Endothelial cell (in vitro differentiated cells): Measurements from ENCODE around the gene COL4A3. TPM values are rescaled to one million over a fixed set of nuclear protein-coding genes. Genes with fewer than 3 reads are reported as not detected.

Experiments used
- DNase-seq: peaks from one replicate; pipeline ENCODE4 v3.0.0; 2021; ENCODE audit warnings: low spot score
- H3K27ac Mint-ChIP-seq: one replicate; pipeline ENCODE4 v1.8.0; 2021; ENCODE audit warnings: mixed read lengths, inconsistent platforms; ENCODE audit not compliant: unreplicated experiment
- H3K27me3 Mint-ChIP-seq: one replicate; pipeline ENCODE4 v1.8.0; 2021; ENCODE audit warnings: mild to moderate bottlenecking, moderate library complexity, mixed read lengths, inconsistent platforms; ENCODE audit not compliant: unreplicated experiment
- H3K36me3 Mint-ChIP-seq: one replicate; pipeline ENCODE4 v1.8.0; 2021; ENCODE audit warnings: mild to moderate bottlenecking, low read depth, mixed read lengths, inconsistent platforms; ENCODE audit not compliant: unreplicated experiment
- H3K4me1 Mint-ChIP-seq: one replicate; pipeline ENCODE4 v1.8.0; 2021; ENCODE audit warnings: mild to moderate bottlenecking, mixed read lengths, inconsistent platforms; ENCODE audit not compliant: unreplicated experiment
- H3K4me3 Mint-ChIP-seq: one replicate; pipeline ENCODE4 v1.8.0; 2021; ENCODE audit warnings: mild to moderate bottlenecking, mixed read lengths, inconsistent platforms; ENCODE audit not compliant: unreplicated experiment
- H3K9me3 Mint-ChIP-seq: one replicate; pipeline ENCODE4 v1.8.0; 2021; ENCODE audit warnings: mixed read lengths, inconsistent platforms; ENCODE audit not compliant: unreplicated experiment
- total RNA-seq: library from RNA; stranded (reverse); fragmentation: NEBNext Ultra II Directional; extraction: Animal tissue kit (Norgen Biotek cat#: 25700); gene quantifications from one replicate; pipeline ENCODE4 v1.2.1, GENCODE V29; 2021; ENCODE audit not compliant: unreplicated experiment
- TF ChIP-seq, protein P1 (sequence below): fragments of 200-600 bp; sonication (generic); IDR thresholded peaks from one replicate; pipeline ENCODE4 v1.5.0; 2021; ENCODE audit warnings: antibody characterized with exemption; ENCODE audit not compliant: unreplicated experiment

COL4A3 gene
- total RNA-seq, 1 donor from 2014 or later: not detected

DNA sequence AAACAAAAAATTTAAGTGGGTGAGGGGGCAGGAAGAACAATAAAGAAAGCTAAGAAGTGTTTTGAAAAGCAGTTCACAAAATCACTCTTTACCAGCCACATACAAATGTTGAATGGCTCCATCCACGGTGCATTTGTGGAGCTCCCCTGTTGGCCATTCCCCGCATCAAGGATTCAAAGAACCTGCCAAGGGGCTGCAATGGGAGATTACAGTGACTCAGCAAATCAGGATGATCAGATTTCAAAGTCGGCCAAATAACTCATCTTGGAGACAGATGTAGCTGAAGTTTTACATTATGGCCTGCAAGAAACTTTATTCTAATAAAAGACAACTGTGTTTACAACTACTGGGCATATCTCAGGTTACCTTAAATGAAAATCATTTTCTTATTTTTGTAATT is 26.9 kb downstream of the COL4A3 start:
- no peak overlapping the region for H3K27ac Mint-ChIP-seq

DNA sequence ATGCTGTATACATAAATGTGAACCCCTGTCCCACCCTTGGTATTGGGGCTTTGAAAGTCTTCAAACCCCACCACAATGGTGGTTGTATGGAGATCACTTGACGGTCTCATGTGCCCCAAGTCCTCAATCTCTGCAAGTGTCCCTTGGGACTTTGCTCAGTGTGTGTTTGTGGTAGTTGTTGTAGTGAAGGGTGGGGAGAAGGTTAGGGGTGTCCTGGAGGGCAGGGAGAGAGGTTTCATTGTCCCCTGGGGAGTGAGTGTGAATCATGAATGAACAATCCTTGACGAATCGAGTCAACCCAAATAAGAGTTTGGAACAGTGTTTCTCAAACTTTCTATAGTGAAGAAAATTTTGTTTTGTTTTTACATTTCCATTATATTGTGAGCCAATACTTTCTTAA is 28.1 kb downstream of the COL4A3 start:
- no peaks in the 10 kb centered on the region for H3K36me3 Mint-ChIP-seq
- peaks cover 1% of the 10 kb centered on the region for H3K27me3 Mint-ChIP-seq
- DNase-seq: no peak
- H3K4me1 Mint-ChIP-seq: no peaks in the 10 kb centered on the region
- H3K27ac Mint-ChIP-seq: no peak overlapping the region
- no peak overlapping the region for H3K4me3 Mint-ChIP-seq
- no peaks in the 10 kb centered on the region for H3K9me3 Mint-ChIP-seq
- TF ChIP-seq, protein P1, sequence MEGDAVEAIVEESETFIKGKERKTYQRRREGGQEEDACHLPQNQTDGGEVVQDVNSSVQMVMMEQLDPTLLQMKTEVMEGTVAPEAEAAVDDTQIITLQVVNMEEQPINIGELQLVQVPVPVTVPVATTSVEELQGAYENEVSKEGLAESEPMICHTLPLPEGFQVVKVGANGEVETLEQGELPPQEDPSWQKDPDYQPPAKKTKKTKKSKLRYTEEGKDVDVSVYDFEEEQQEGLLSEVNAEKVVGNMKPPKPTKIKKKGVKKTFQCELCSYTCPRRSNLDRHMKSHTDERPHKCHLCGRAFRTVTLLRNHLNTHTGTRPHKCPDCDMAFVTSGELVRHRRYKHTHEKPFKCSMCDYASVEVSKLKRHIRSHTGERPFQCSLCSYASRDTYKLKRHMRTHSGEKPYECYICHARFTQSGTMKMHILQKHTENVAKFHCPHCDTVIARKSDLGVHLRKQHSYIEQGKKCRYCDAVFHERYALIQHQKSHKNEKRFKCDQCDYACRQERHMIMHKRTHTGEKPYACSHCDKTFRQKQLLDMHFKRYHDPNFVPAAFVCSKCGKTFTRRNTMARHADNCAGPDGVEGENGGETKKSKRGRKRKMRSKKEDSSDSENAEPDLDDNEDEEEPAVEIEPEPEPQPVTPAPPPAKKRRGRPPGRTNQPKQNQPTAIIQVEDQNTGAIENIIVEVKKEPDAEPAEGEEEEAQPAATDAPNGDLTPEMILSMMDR: no peak

More for the DNA sequence above, 26.9 kb downstream of the COL4A3 start:
- Mint-ChIP-seq H3K4me1 (no peaks in the 10 kb centered on the region), H3K36me3 (no peaks in the 10 kb centered on the region), H3K9me3 (no peaks in the 10 kb centered on the region), H3K27me3 (peaks cover 1% of the 10 kb centered on the region), H3K4me3 (no peak overlapping the region)
- TF ChIP-seq, protein P1: no peak
- DNase-seq: no peak

DNA sequence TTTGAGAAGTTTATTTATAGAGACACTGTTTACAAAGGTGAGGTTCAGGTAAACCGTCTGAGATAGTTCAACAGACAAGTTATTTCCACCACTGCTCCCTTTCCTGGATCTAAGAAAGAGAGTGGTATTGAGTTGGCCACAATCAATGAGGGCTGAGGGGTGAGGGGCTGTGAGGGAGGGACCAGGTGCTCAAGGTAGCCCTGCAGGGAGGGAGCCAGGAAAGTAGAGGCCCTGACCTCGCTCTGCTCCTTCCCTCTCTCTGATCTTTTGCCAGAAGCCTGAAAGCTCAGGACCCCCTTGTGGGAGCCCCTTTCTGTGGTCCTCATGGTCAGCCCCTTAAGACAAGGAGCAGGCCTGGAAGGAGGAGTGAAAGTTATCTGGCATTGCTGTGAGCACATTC is 29.8 kb downstream of the COL4A3 start:
- Mint-ChIP-seq H3K36me3 (no peaks in the 10 kb centered on the region), H3K27ac (no peak overlapping the region), H3K4me1 (no peaks in the 10 kb centered on the region), H3K9me3 (no peaks in the 10 kb centered on the region), H3K27me3 (peaks cover 1% of the 10 kb centered on the region), H3K4me3 (no peak overlapping the region)
- TF ChIP-seq, protein P1: no peak
- DNase-seq: no peak

DNA sequence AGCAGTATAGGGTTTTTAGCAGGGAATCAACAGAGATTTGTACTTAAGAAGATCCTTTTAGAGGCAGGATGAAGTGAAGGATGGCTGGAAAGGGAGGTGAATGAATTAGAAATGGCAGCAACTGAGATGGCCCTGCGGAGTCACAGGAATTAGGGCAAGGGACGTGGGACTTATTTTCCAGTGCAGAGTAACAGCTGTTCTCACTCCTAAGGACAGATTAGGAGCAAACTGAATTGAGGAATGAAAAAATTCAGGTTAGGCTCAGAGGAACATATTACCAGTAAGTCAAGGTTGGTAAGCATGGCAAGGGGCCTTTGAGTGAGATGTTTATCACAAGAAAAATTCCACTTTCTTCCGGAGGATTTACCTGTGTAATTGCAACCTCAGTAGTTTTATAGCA is 34.4 kb downstream of the COL4A3 start:
- Mint-ChIP-seq H3K4me3 (no peak overlapping the region), H3K27me3 (no peaks in the 10 kb centered on the region), H3K36me3 (no peaks in the 10 kb centered on the region), H3K27ac (no peak overlapping the region), H3K9me3 (no peaks in the 10 kb centered on the region), H3K4me1 (no peaks in the 10 kb centered on the region)
- DNase-seq: no peak
- TF ChIP-seq, protein P1: no peak

DNA sequence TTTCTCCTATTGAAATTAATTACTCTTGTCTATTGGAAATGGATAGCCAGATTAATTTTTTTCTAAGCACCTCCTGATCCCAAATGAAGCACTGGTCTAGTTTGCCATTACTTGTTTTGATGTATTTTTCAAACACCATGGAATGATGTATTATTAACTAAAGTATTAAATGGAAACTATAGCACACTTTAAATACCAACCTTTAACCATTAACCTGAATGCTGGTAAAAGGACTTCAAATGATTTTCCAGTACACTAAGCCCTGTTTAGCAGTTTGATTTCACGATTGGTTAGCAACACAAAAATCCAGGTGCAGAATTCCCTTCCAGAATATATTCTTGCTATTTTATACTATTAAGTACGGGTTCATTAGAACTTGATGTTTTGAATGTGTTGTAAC is 37.3 kb downstream of the COL4A3 start:
- no peaks in the 10 kb centered on the region for H3K36me3 Mint-ChIP-seq
- H3K4me1 Mint-ChIP-seq: peaks cover 6% of the 10 kb centered on the region
- no peak overlapping the region for H3K4me3 Mint-ChIP-seq
- TF ChIP-seq, protein P1: no peak
- H3K27me3 Mint-ChIP-seq: no peaks in the 10 kb centered on the region
- no peaks in the 10 kb centered on the region for H3K9me3 Mint-ChIP-seq
- no peak for DNase-seq
- H3K27ac Mint-ChIP-seq: no peak overlapping the region
